ENCODE results near the gene C16orf54. TPM values are rescaled to one million over a fixed set of nuclear protein-coding genes. Genes with fewer than 3 reads are reported as not detected.
"Not testable (repeated sequence)": the region's sequence is repeated elsewhere in the genome, so short reads cannot be mapped to it uniquely, and the experiment has no call there.

The C16orf54 gene
- polyA plus RNA-seq, 3 donors = 0.17 to 0.28 (median 0.26) TPM

DNA sequence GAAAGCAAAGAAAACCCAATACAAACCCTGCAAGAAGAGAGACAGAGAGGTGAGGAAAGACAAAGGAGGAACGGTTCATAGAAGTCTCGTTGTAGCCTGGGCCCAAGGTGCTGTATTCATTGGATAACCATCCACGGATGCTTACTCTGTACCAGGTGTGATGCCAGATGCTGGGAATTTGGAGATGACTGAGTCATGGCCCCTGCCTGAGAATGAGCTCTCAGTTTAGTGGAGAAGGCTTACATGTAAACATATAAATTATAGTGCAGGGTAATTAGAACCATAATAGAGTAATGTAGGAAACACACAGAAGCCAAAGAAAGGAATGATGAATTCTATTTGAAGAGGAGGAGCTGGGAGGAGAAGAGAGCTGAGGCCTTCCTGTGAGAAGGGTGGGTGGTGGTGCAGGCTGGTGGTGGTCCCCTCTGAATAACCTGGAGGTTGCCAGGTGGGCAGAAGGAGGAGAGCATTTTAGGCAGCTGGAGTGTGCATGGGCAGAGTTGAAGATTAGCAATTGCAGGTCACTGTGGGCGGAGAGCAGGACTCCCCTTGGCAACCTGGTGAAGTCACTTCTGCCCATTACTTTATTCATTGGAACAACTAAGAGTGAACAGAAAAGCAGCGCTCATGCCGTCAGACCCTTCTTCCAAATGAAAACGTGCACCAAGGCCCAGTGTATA, 24.6 kb upstream of the C16orf54 start:
- no peak for DNase-seq (ENCODE audit: low read depth in 3 of 3, low spot score in 2 of 3)

- DNase-seq (ENCODE audit: low read depth in 3 of 3, low spot score in 2 of 3) = no peak
Observed at GRCh38 chr16:29769507-29769906, 23.7 kb upstream of the C16orf54 start.

DNA sequence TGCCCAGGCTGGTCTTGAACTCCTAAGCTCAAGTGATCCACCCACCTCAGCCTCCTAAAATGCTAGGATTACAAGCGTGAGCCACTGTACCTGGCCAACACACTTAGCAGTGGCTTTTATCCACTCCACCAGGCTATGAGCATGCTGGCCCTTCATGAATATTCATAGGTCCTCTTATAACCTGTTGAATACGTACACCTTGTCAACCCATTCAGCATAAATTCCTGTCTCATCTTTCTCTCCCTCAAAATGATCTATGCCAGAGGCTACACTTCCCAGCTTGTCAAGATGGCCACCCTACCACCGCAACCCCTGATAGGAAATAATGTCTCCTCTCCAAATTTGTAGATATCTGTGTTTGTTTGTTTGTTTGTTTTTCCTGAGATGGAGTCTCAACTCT, 21.3 kb upstream of the C16orf54 start:
- DNase-seq (ENCODE audit: low read depth in 3 of 3, low spot score in 2 of 3) = no peak

GRCh38 chr16:29766571-29766970, 20.8 kb upstream of the C16orf54 start:
- no peak for DNase-seq (ENCODE audit: low read depth in 3 of 3, low spot score in 2 of 3)

DNA sequence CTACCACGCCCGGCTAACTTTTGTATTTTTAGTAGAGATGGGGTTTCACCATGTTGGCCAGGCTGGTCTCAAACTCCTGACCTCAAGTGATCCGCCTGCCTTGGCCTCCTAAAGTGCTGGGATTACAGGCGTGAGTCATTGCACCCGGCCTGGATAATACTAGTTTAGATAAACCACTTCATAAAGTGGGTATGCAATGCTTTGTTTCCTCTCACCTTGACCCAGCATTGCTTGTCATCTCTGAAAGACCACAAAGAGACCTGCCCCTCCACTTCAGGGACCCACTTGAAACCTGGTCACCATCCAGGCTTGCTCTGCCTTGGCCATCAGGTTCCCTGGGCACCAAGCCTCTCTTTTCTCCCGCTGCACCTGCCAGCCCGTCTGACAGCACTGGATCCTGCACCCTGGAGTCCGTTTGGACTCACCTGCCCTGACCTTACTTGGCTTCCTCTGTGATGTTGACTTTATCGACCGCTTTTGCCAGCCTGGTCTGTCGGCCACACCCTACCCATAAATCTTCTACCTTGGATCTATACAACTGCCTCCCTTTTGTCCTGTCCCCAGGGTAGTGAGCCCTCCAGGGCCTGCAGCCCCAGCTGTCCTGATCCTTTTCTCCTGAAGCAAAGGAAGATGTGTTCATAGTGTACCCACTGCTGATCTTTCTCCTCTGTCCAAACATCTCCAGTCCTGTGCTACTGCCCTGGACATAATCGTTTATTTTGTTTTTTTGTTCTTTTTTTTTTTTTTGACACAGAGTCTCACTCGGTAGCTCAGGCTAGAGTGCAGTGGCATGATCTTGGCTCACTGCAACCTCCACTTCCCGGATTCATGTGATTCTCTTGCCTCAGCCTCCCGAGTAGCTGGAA, 19.6 kb upstream of the C16orf54 start:
- DNase-seq (ENCODE audit: low read depth in 3 of 3, low spot score in 2 of 3) = no peak

GRCh38 chr16:29763326-29763725, 17.5 kb upstream of the C16orf54 start:
- no peak for DNase-seq (ENCODE audit: low read depth in 3 of 3, low spot score in 2 of 3)

DNA sequence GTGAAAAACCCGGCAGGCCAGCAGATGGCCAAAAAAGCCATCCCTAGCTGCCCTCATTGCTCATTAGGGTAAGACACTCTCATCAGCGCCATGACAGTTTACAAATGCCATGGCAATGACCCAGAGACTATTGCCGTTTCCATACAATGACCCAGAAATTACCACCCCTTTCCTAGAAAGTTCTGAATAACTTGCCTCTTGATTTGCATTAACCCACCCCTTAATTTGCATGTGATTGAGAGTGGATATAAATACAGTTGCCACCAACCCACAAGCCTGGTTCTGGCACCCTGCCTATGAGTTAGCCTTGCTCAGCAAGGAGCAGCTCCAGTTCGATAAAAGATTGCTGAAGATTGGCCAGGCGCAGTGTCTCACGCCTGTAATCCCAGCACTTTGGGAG, 16.1 kb upstream of the C16orf54 start:
- no peak for DNase-seq (ENCODE audit: low read depth in 3 of 3, low spot score in 2 of 3)

DNA sequence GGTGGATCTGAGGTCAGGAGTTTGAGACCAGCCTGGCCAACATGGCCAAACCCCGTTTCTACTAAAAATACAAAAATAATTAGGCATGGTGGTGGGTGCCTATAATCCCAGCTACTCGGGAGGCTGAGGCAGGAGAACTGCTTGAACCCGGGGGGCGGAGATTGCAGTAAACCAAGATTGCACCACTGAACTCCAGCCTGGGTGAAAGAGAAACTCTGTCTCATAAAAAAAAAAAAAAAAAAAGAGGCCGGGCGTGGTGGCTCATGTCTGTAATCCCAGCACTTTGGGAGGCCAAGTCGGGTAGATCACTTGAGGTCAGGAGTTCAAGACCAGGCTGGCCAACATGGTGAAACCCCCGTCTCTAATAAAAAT, 15.5 kb upstream of the C16orf54 start:
- not testable (repeated sequence) for DNase-seq (ENCODE audit: low read depth in 3 of 3, low spot score in 2 of 3)

- no peak for DNase-seq (ENCODE audit: low read depth in 3 of 3, low spot score in 2 of 3)
Observed at GRCh38 chr16:29760567-29761279, 14.9 kb upstream of the C16orf54 start.

DNA sequence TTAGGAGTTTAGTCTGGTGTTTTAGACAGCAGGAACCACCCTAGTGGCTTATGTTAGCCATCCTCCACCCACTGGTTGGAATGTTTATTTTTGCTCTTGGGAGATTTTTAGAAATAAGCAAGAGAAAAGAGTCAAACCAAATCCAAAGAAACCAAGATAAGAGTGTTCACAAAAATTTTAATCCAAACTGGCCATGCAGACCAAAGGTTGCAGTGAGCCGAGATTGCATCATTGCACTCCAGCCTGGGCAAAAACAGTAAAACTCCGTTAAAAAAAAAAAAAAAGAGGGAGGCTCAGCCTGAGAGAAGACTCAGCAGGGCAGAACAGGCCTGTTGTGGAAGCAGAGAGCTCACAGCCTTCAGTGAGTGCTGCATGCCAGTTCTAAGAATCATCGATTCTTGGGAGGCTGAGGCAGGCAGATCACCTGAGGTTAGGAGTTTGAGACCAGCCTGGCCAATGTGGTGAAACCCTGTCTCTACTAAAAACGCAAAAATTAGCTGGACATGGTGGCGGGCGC, 12.2 kb upstream of the C16orf54 start:
- DNase-seq (ENCODE audit: low read depth in 3 of 3, low spot score in 2 of 3) = no peak

DNA sequence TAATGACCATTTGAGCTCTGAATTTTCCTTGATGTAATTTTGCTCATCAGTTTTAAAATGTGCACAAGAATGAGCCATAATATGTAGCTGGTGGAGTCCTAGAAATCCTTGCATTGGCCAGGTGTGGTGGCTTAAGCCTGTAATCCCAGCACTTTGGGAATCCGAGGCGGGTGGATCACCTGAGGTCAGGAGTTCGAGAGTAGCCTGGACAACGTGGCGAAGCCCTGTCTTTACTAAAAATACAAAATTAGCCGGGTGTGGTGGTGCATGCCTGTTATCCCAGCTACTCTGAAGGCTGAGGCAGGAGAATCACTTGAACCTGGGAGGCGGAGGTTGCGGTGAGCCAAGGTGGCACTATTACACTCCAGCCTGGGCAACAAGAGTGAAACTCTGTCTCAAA, 11.3 kb upstream of the C16orf54 start:
- not testable (repeated sequence) for DNase-seq (ENCODE audit: low read depth in 3 of 3, low spot score in 2 of 3)

DNA sequence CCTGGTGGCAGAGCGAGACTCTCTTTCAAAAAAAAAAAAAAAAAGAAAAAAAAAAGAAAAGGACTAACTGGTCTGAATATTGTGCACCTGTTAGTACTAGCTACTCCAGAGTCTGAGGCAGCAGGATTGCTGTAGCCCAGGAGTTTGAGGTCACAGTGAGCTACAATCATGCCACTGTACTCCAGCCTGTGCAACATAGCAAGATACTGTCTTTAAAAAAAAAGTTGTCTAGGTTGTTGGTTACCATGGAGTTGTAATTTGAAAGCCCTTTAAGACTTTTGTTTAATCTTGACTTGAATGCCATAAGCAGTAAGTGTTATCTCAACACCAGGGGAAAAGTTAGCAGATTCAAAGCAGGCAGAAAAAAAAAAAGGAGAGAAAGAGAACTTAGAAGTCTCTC, 10.9 kb upstream of the C16orf54 start:
- no peak for DNase-seq (ENCODE audit: low read depth in 3 of 3, low spot score in 2 of 3)

DNA sequence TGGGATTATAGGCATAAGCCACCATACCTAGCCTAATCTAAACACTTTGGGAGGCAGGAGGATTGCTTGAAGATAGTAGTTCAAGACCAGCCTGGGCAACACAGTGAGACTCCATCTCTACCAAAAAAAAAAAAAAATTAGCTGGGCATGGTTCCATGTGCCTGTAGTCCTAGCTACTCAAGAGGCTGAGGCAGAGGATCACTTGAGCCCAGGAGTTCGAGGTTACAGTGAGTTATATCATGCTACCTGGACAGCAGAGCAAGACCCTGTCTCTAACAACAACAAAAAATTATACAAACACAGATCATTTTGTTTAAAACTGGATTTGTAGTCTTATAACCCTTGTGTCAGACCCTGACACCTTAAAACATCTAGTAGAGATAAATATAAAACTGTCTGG, 7.7 kb upstream of the C16orf54 start:
- no peak for DNase-seq (ENCODE audit: low read depth in 3 of 3, low spot score in 2 of 3)

- DNase-seq (ENCODE audit: low read depth in 3 of 3, low spot score in 2 of 3) = not testable (repeated sequence)
Observed at GRCh38 chr16:29748760-29749149, 3.0 kb upstream of the C16orf54 start.

DNA sequence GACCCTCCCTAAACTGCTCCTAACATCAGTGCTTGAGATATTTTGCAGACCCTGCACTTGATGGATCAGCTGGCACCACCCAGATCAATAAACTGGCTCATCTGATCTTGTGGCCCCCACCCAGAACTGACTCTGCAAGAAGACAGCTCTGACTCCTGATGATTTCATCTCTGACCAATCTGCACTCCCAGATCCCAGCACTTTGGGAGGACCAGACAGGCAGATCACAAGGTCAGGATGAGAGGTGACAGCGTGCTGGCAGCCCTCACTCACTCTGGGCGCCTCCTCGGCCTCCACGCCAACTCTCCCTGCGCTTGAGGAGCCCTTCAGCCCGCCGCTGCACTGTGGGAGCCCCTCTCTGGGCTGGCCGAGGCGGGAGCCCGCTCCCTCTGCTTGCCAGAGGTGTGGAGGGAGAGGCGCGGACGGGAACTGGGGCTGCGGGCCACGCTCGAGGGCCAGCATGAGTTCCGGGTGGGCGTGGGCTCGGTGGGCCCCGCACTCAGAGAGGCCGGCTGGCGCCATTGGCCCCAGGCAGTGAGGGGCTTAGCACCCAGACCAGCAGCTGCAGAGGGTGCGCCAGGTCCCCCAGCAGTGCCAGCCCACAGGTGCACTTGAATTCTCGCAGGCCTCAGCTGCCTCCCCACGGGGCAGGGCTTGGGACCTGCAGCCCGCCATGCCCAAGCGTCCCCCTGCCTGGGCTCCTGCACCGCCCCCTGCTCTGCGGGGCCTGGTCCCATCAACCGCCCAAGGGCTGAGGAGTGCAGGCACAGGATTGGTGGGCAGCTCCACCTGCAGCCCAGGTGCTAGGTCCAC, 2.4 kb upstream of the C16orf54 start:
- DNase-seq (ENCODE audit: low read depth in 3 of 3, low spot score in 2 of 3) = no peak

DNA sequence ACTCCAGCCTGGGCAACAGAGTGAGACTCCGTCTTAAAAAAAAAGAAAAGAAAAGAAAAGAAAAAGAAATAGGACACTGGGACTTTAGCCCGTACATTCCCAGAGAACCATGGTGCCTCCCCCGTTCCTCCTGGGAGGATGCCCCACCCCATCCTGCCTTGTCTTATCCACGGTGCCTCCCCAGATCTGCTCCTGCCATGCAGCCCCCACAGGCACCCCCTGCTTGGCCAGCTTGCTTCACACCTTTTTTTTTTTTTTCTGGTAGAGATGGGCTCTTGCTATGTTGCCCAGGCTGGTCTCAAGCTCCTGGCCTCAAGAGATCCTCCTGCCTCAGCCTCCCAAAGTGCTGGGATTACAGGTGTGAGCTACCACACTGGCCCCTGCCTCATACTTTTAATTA, 728 bp upstream of the C16orf54 start:
- DNase-seq (ENCODE audit: low read depth in 3 of 3, low spot score in 2 of 3) = not testable (repeated sequence)

DNA sequence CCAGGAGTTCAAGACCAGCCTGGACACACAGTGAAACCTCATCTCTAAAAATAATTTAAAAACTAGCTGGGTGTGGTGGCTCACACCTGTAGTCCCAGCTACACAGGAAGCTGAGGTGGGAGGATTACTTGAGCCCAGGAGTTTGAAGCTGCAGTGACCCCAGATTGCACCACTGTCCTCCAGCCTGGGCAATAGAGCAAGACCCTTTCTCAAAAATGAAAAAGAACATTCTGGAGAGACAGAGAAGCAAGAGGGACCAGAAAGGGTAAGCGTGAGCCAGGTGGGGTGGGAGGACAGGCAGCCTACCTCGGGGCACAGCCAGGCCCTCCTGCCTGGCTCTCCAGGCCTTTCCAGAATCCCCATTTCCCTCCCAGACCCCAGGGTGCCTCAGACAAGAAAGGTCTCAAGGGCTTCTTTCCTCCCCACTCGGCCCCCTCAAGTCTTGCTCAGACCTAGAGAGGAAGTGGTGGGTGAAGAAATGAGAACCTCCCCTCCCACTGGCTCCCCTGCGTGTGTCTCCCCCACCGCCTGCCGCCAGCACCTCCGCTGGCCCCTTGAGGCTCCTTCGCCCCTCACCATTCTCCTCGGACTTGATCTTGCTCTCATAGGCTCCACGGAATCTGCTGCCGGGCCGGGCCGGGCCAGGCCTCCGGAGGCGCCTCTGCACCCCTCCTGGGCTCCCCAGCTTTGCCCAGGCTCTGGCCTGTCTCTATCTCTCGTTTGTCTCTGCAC, 503 bp downstream of the C16orf54 start:
- no peak for DNase-seq (ENCODE audit: low read depth in 3 of 3, low spot score in 2 of 3)

DNA sequence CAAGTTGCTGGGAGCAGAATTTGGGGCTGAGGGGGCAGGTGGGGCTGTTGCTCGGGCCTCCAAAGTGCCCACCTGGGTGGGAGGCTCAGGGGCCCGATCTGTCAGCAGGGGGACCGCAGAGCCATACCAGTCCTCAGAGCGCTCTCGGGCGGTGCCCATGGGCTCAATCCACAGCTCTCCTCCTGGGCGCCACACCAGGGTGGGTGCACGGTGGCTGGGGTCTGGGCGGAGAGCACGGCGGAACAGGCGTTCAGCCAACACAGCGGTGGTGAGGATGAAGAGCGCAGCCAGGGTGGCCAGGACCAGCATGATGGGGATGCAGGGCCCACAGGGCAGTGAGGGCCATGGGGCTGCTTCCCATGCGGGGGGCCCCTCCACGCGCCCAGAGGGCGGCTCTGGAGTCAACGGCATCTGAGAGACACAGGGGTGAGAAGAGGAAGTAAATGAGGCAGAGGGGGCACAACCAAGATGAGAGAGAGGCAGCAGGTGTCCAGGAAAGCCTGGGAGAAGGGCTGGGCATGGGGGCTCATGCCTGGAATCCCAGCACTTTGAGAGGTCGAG, 1.2 kb downstream of the C16orf54 start:
- DNase-seq (ENCODE audit: low read depth in 3 of 3, low spot score in 2 of 3) = no peak

DNA sequence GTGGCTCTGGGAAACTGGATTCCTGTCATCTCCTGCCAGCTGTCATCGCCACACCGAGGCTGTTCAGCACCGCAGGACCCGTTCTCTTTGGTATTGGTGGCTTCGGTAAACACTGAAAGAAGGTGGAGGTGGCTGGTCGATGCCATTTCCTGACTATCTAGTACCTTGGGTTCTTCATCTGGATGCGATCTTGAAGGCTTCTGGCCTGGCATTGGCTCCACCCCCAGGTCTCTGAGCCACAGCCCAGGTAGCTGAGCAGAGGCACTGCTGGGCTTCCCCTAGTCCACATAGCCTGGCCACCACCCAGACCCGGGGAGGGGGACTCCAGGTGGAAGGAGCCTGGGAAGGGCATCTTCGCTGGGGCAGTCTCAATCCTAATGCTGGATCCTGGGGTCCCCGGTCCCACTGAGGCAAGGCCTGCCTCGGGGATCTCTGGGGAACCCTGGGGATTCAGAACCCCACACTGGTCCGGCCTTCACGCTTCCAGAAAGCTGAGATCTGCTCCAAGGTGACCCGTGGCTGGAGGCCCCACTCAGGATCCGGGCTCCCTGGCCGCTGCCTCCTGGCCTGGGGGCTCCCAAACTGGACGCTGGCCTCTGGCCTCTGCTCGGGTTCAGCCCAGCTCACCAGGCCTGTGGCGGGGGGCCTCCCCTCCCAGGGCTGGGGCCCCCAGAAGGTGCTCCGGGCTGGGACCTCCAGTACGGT, 1.8 kb downstream of the C16orf54 start:
- no peak for DNase-seq (ENCODE audit: low read depth in 3 of 3, low spot score in 2 of 3)

Data from right renal cortex interstitium (tissue), 3 donors.